Measurements from ENCODE around the gene TBC1D1. TPM values are rescaled to one million over a fixed set of nuclear protein-coding genes. Genes with fewer than 3 reads are reported as not detected.

TBC1D1 gene
- total RNA-seq, 4 donors from 2014 or later: 206 to 258 (median 221) TPM

GRCh38 chr4:38144031-38144430, 253.1 kb downstream of the TBC1D1 start:
- TF ChIP-seq CTCF (IDR thresholded peaks at IDR 0.05): no peak
- no peak for TF ChIP-seq POLR2AphosphoS5 (IDR thresholded peaks at IDR 0.05)
- TF ChIP-seq EP300 (IDR thresholded peaks at IDR 0.05): no peak
- TF ChIP-seq POLR2A (IDR thresholded peaks at IDR 0.05; ENCODE audit: low read depth): no peak
- no peaks in the 10 kb centered on the region for H3K27me3 ChIP-seq
- H3K27ac ChIP-seq (replicated peaks in 1 of 4): no peak overlapping the region
- peaks cover 0 to 18% (median 7%) of the 10 kb centered on the region in 4 donors for H3K4me1 ChIP-seq
- H3K4me3 ChIP-seq: no peak overlapping the region
- intact Hi-C loops (cut with DNase I): no loop called here
- H3K9me3 ChIP-seq: no peaks in the 10 kb centered on the region
- peaks cover 10 to 19% (median 17%) of the 10 kb centered on the region in 4 donors for H3K36me3 ChIP-seq
- no peak for DNase-seq (ENCODE audit: extremely low spot score)
- WGBS: 56% methylated on average over 1 of the region's 1 CpG

GRCh38 chr4:38145033-38145678, 254.3 kb downstream of the TBC1D1 start:
- TF ChIP-seq POLR2AphosphoS5 (IDR thresholded peaks at IDR 0.05) (no peak), CTCF (IDR thresholded peaks at IDR 0.05) (no peak)
- Histone ChIP-seq H3K4me3 (no peak overlapping the region), H3K4me1 (peaks cover 0 to 22% (median 15%) of the 10 kb centered on the region in 4 donors), H3K27me3 (no peaks in the 10 kb centered on the region), H3K36me3 (peaks cover 0 to 8% (median 6%) of the 10 kb centered on the region in 4 donors), H3K27ac (replicated peaks in 1 of 4) (no peak overlapping the region), H3K9me3 (no peaks in the 10 kb centered on the region)
- DNase-seq (ENCODE audit: extremely low spot score): no peak
- intact Hi-C loops (cut with DNase I): no loop called here
- 76% methylated on average over 4 of the region's 4 CpGs for WGBS

- Histone ChIP-seq H3K27ac (replicated peaks in 1 of 4) (no peak overlapping the region), H3K27me3 (no peaks in the 10 kb centered on the region), H3K36me3 (peaks cover 0 to 2% (median 0%) of the 10 kb centered on the region in 4 donors), H3K4me1 (peaks cover 3 to 28% (median 20%) of the 10 kb centered on the region in 4 donors), H3K9me3 (no peaks in the 10 kb centered on the region), H3K4me3 (no peak overlapping the region)
- DNase-seq (ENCODE audit: extremely low spot score): no peak
- WGBS: 58% methylated on average over 4 of the region's 4 CpGs
- TF ChIP-seq EP300 (IDR thresholded peaks at IDR 0.05) (no peak), CTCF (IDR thresholded peaks at IDR 0.05) (no peak), POLR2A (IDR thresholded peaks at IDR 0.05; ENCODE audit: low read depth) (no peak), POLR2AphosphoS5 (IDR thresholded peaks at IDR 0.05) (no peak)
- intact Hi-C loops (cut with DNase I): no loop called here
Observed at GRCh38 chr4:38145741-38146140, 254.9 kb downstream of the TBC1D1 start.

- Histone ChIP-seq H3K27me3 (no peaks in the 10 kb centered on the region), H3K36me3 (no peaks in the 10 kb centered on the region), H3K4me3 (no peak overlapping the region), H3K9me3 (no peaks in the 10 kb centered on the region), H3K4me1 (peaks cover 3 to 32% (median 21%) of the 10 kb centered on the region in 4 donors), H3K27ac (replicated peaks in 1 of 4) (no peak overlapping the region)
- intact Hi-C loops (cut with DNase I): no loop called here
- DNase-seq (ENCODE audit: extremely low spot score): no peak
- TF ChIP-seq CTCF (IDR thresholded peaks at IDR 0.05) (no peak), EP300 (IDR thresholded peaks at IDR 0.05) (no peak), POLR2A (IDR thresholded peaks at IDR 0.05; ENCODE audit: low read depth) (no peak), POLR2AphosphoS5 (IDR thresholded peaks at IDR 0.05) (no peak)
- WGBS: 88% methylated on average over 2 of the region's 2 CpGs
Observed at GRCh38 chr4:38146383-38146782, 255.5 kb downstream of the TBC1D1 start.

All from esophagus muscularis mucosa (tissue), 4 donors.